ENCODE data around the gene COL19A1.

COL19A1 gene

GRCh38 chr6:69873291-69873690 lies 6.9 kb downstream of the COL19A1 start:
- no peak overlapping the region for H3K4me3 ChIP-seq (ENCODE audit: low read depth, low read length)
- DNase-seq (ENCODE audit: low read depth) = no peak
- TF ChIP-seq CTCF (IDR thresholded peaks at IDR 0.05; ENCODE audit: insufficient read depth, low read depth, low read length, missing control alignments) = no peak

GRCh38 chr6:69875715-69876114 lies 9.4 kb downstream of the COL19A1 start:
- no peak for TF ChIP-seq CTCF (IDR thresholded peaks at IDR 0.05; ENCODE audit: insufficient read depth, low read depth, low read length, missing control alignments)
- DNase-seq (ENCODE audit: low read depth) = no peak
- H3K4me3 ChIP-seq (ENCODE audit: low read depth, low read length) = no peak overlapping the region

- DNase-seq (ENCODE audit: low read depth) = no peak
- TF ChIP-seq CTCF (IDR thresholded peaks at IDR 0.05; ENCODE audit: insufficient read depth, low read depth, low read length, missing control alignments) = no peak
Observed at GRCh38 chr6:69878795-69879194, 12.4 kb downstream of the COL19A1 start.

GRCh38 chr6:69880601-69881000 lies 14.2 kb downstream of the COL19A1 start:
- H3K4me3 ChIP-seq (ENCODE audit: low read depth, low read length) = peak overlapping the region; percentile 27
- DNase-seq (ENCODE audit: low read depth) = peak; percentile 41
- no peak for TF ChIP-seq CTCF (IDR thresholded peaks at IDR 0.05; ENCODE audit: insufficient read depth, low read depth, low read length, missing control alignments)

More at GRCh38 chr6:69878795-69879194, 12.4 kb downstream of the COL19A1 start:
- no peak overlapping the region for H3K4me3 ChIP-seq (ENCODE audit: low read depth, low read length)

- TF ChIP-seq CTCF (IDR thresholded peaks at IDR 0.05; ENCODE audit: insufficient read depth, low read depth, low read length, missing control alignments) = no peak
- peak overlapping the region; percentile 27 for H3K4me3 ChIP-seq (ENCODE audit: low read depth, low read length)
- DNase-seq (ENCODE audit: low read depth) = peak; percentile 88
Observed at GRCh38 chr6:69881322-69882151, 15.2 kb downstream of the COL19A1 start.

- no peak overlapping the region for H3K4me3 ChIP-seq (ENCODE audit: low read depth, low read length)
- no peak for DNase-seq (ENCODE audit: low read depth)
- TF ChIP-seq CTCF (IDR thresholded peaks at IDR 0.05; ENCODE audit: insufficient read depth, low read depth, low read length, missing control alignments) = no peak
Observed at GRCh38 chr6:69883551-69883950, 17.2 kb downstream of the COL19A1 start.

GRCh38 chr6:69884231-69884630 lies 17.9 kb downstream of the COL19A1 start:
- no peak for DNase-seq (ENCODE audit: low read depth)

More at GRCh38 chr6:69884231-69884630, 17.9 kb downstream of the COL19A1 start:
- no peak for TF ChIP-seq CTCF (IDR thresholded peaks at IDR 0.05; ENCODE audit: insufficient read depth, low read depth, low read length, missing control alignments)
- no peak overlapping the region for H3K4me3 ChIP-seq (ENCODE audit: low read depth, low read length)

Measured in GM12865 (cell line).